Measurements from ENCODE around the gene PSIP1. TPM values are rescaled to one million over a fixed set of nuclear protein-coding genes. Genes with fewer than 3 reads are reported as not detected.

The PSIP1 gene
- total and polyA plus RNA-seq, 2 of the 4 experiments (the other 2 are of a cell fraction), result 21.8 to 27.2 TPM

- H2AK5ac ChIP-seq (ENCODE audit: low read depth, low read length), result no peak overlapping the region
- H2BK120ac ChIP-seq (ENCODE audit: low read depth, low read length), result no peak overlapping the region
- H2BK20ac ChIP-seq (ENCODE audit: low read depth, low read length), result no peak overlapping the region
- no peak overlapping the region for H2BK5ac ChIP-seq (ENCODE audit: low read depth, low read length, poor library complexity, severe bottlenecking)
- H4K5ac ChIP-seq (ENCODE audit: low read depth, low read length), result no peak overlapping the region
- H2AK9ac ChIP-seq (replicated peaks; ENCODE audit: low read depth, low read length, poor library complexity), result no peak overlapping the region
- ChIA-PET CTCF (interaction anchor here (0.6 kb wide), 1 partner anchor 11 kb away, joined by 7 read pairs; no protein-coding TSS in a partner anchor), POLR2A (ENCODE audit: unreplicated experiment) (no interaction called here)
- DNase-seq (no peak), ATAC-seq (ENCODE audit: low read depth) (no peak; the same call in 1 of the 2 replicates)
- H2AFZ ChIP-seq (replicated peaks; ENCODE audit: low read length, poor library complexity), result no peak overlapping the region
- dilution Hi-C loops (cut with HindIII; ENCODE audit: low sequenced_read_pairs, unreplicated experiment), result no loop called here
- in situ Hi-C loops (cut with MboI; ENCODE audit: low sequenced_read_pairs), result no loop called here
- no peak overlapping the region for H3K27ac ChIP-seq (ENCODE audit: insufficient read depth, low read length)
- peaks cover 4% of the 10 kb centered on the region for H3K9me1 ChIP-seq (ENCODE audit: insufficient read depth, low read length)
- H4K8ac ChIP-seq (ENCODE audit: low read depth in 2 of 2, low read length in 2 of 2), result no peak overlapping the region
- H3K23ac ChIP-seq (ENCODE audit: low read depth, low read length), result no peak overlapping the region
- H3K14ac ChIP-seq (replicated peaks; ENCODE audit: low read depth, low read length), result no peak overlapping the region
- H4K20me1 ChIP-seq (ENCODE audit: insufficient read depth, low read length), result peaks cover 4% of the 10 kb centered on the region; the same call in 1 of the 2 replicates
- H3K9me3 ChIP-seq (ENCODE audit: control insufficient read depth, insufficient read depth, low read length), result no peaks in the 10 kb centered on the region
- H3K27me3 ChIP-seq (ENCODE audit: control insufficient read depth, insufficient read depth, low read length), result no peaks in the 10 kb centered on the region
- H3K18ac ChIP-seq (ENCODE audit: low read depth, low read length), result no peak overlapping the region
- intact Hi-C loops (cut with micrococcal nuclease), result no loop called here
- H3K4me3 ChIP-seq (ENCODE audit: insufficient read depth, low read depth, low read length), result no peak overlapping the region
- no peak overlapping the region for H4K91ac ChIP-seq (ENCODE audit: insufficient read depth, low read depth, low read length)
- H3K9ac ChIP-seq (ENCODE audit: low read depth, low read length), result no peak overlapping the region
- no CpG with 5 or more reads among the region's 3 CpGs for WGBS, 2 experiments (ENCODE audit: extremely low coverage in 2 of 2, insufficient read length in 1 of 2)
- H3K4ac ChIP-seq (ENCODE audit: low read depth, low read length), result no peak overlapping the region
- H3K56ac ChIP-seq (ENCODE audit: extremely low read depth, insufficient read depth, low read length), result no peak overlapping the region
- H2BK15ac ChIP-seq (ENCODE audit: low read depth, low read length), result no peak overlapping the region
- H3K4me1 ChIP-seq (ENCODE audit: control insufficient read depth, insufficient read depth, low read length), result no peaks in the 10 kb centered on the region
- peaks cover 45% of the 10 kb centered on the region for H3K36me3 ChIP-seq (ENCODE audit: control insufficient read depth, insufficient read depth, low read length)
- BruUV-seq (replicated peaks), result no TSS peak
- H3K4me2 ChIP-seq (ENCODE audit: low read depth, low read length), result no peak overlapping the region
- H3K79me1 ChIP-seq (ENCODE audit: low read depth in 1 of 2, low read length in 2 of 2), result peaks cover 26 to 49% of the 10 kb centered on the region in 2 experiments
- TF ChIP-seq MAFK (IDR thresholded peaks at IDR 0.05; ENCODE audit: low read depth, low read length), result no peak
- no peak for TF ChIP-seq FOS (IDR thresholded peaks at IDR 0.05; ENCODE audit: low read depth, low read length)
- no peak for TF ChIP-seq MXI1 (IDR thresholded peaks at IDR 0.05; ENCODE audit: borderline replicate concordance, low read depth, low read length)
- TF ChIP-seq, protein P1, sequence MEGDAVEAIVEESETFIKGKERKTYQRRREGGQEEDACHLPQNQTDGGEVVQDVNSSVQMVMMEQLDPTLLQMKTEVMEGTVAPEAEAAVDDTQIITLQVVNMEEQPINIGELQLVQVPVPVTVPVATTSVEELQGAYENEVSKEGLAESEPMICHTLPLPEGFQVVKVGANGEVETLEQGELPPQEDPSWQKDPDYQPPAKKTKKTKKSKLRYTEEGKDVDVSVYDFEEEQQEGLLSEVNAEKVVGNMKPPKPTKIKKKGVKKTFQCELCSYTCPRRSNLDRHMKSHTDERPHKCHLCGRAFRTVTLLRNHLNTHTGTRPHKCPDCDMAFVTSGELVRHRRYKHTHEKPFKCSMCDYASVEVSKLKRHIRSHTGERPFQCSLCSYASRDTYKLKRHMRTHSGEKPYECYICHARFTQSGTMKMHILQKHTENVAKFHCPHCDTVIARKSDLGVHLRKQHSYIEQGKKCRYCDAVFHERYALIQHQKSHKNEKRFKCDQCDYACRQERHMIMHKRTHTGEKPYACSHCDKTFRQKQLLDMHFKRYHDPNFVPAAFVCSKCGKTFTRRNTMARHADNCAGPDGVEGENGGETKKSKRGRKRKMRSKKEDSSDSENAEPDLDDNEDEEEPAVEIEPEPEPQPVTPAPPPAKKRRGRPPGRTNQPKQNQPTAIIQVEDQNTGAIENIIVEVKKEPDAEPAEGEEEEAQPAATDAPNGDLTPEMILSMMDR (conservative IDR thresholded peaks at IDR 0.05; ENCODE audit: low read depth, low read length), result no peak
- TF ChIP-seq BHLHE40 (IDR thresholded peaks at IDR 0.05; ENCODE audit: low read depth, low read length), result no peak
- TF ChIP-seq SMC3 (IDR thresholded peaks at IDR 0.05; ENCODE audit: low read depth, low read length), result no peak
- no peak for TF ChIP-seq CHD1 (IDR thresholded peaks at IDR 0.05; ENCODE audit: low read depth, low read length)
- TF ChIP-seq NFE2L2 (IDR thresholded peaks at IDR 0.05; ENCODE audit: low read depth, low read length), result no peak
- TF ChIP-seq, protein P2, sequence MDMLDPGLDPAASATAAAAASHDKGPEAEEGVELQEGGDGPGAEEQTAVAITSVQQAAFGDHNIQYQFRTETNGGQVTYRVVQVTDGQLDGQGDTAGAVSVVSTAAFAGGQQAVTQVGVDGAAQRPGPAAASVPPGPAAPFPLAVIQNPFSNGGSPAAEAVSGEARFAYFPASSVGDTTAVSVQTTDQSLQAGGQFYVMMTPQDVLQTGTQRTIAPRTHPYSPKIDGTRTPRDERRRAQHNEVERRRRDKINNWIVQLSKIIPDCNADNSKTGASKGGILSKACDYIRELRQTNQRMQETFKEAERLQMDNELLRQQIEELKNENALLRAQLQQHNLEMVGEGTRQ (IDR thresholded peaks at IDR 0.05; ENCODE audit: low read depth, low read length), result no peak
- TF ChIP-seq, protein P3, sequence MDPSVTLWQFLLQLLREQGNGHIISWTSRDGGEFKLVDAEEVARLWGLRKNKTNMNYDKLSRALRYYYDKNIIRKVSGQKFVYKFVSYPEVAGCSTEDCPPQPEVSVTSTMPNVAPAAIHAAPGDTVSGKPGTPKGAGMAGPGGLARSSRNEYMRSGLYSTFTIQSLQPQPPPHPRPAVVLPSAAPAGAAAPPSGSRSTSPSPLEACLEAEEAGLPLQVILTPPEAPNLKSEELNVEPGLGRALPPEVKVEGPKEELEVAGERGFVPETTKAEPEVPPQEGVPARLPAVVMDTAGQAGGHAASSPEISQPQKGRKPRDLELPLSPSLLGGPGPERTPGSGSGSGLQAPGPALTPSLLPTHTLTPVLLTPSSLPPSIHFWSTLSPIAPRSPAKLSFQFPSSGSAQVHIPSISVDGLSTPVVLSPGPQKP (IDR thresholded peaks at IDR 0.05; ENCODE audit: borderline replicate concordance, low read depth, low read length), result no peak
- TF ChIP-seq CEBPB (IDR thresholded peaks at IDR 0.05; ENCODE audit: low read depth, low read length), result no peak
- no peak for TF ChIP-seq RCOR1 (IDR thresholded peaks at IDR 0.05; ENCODE audit: insufficient replicate concordance, low read length)
- TF ChIP-seq POLR2A (IDR thresholded peaks at IDR 0.05; ENCODE audit: low read depth, low read length), result no peak
- no peak for TF ChIP-seq MAZ (IDR thresholded peaks at IDR 0.05; ENCODE audit: borderline replicate concordance, low read depth, low read length)
- no peak for TF ChIP-seq RFX5 (IDR thresholded peaks at IDR 0.05; ENCODE audit: low read depth, low read length)
- no peak for TF ChIP-seq RAD21 (IDR thresholded peaks at IDR 0.05; ENCODE audit: low read length)
These were observed 66.6 kb downstream of the PSIP1 start for GRCh38 chr9:15444141-15444540.
